Endothelial cell (in vitro differentiated cells): ENCODE measurements around the gene NTN1. TPM values are rescaled to one million over a fixed set of nuclear protein-coding genes. Genes with fewer than 3 reads are reported as not detected.
A peak's percentile ranks its signal among the peaks of the same experiment; 100 is the strongest.

ENCODE experiments used
- DNase-seq: peaks from one replicate; pipeline ENCODE4 v3.0.0; 2021; ENCODE audit warnings: low spot score
- H3K27ac Mint-ChIP-seq: one replicate; pipeline ENCODE4 v1.8.0; 2021; ENCODE audit warnings: mixed read lengths, inconsistent platforms; ENCODE audit not compliant: unreplicated experiment
- H3K27me3 Mint-ChIP-seq: one replicate; pipeline ENCODE4 v1.8.0; 2021; ENCODE audit warnings: mild to moderate bottlenecking, moderate library complexity, mixed read lengths, inconsistent platforms; ENCODE audit not compliant: unreplicated experiment
- H3K36me3 Mint-ChIP-seq: one replicate; pipeline ENCODE4 v1.8.0; 2021; ENCODE audit warnings: mild to moderate bottlenecking, low read depth, mixed read lengths, inconsistent platforms; ENCODE audit not compliant: unreplicated experiment
- H3K4me1 Mint-ChIP-seq: one replicate; pipeline ENCODE4 v1.8.0; 2021; ENCODE audit warnings: mild to moderate bottlenecking, mixed read lengths, inconsistent platforms; ENCODE audit not compliant: unreplicated experiment
- H3K4me3 Mint-ChIP-seq: one replicate; pipeline ENCODE4 v1.8.0; 2021; ENCODE audit warnings: mild to moderate bottlenecking, mixed read lengths, inconsistent platforms; ENCODE audit not compliant: unreplicated experiment
- H3K9me3 Mint-ChIP-seq: one replicate; pipeline ENCODE4 v1.8.0; 2021; ENCODE audit warnings: mixed read lengths, inconsistent platforms; ENCODE audit not compliant: unreplicated experiment
- total RNA-seq: library from RNA; stranded (reverse); fragmentation: NEBNext Ultra II Directional; extraction: Animal tissue kit (Norgen Biotek cat#: 25700); gene quantifications from one replicate; pipeline ENCODE4 v1.2.1, GENCODE V29; 2021; ENCODE audit not compliant: unreplicated experiment
- TF ChIP-seq, protein P1 (sequence below): fragments of 200-600 bp; sonication (generic); IDR thresholded peaks from one replicate; pipeline ENCODE4 v1.5.0; 2021; ENCODE audit warnings: antibody characterized with exemption; ENCODE audit not compliant: unreplicated experiment

The NTN1 gene
- total RNA-seq, 1 donor from 2014 or later: 6.6 TPM

DNA sequence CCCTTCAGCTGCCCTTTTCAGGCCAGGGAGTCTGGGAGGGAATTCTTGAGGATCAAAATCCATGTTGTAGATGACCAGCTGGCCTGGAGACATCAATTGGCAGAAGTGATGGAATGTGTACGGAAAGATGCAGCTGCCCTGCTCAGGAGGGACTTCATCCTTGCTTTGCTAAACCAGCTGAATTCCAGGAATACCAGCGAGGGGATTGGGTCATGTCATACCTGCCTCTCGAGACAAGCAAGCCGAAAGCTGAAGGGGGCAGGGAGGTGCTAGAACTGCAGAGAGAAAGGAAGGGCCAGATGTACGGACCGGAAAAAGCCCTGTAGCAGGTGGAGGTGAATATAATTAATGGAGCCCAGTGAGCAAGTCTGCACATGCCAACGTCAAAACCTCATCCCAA, 25.6 kb upstream of the NTN1 start:
- Mint-ChIP-seq H3K36me3 (no peaks in the 10 kb centered on the region), H3K27me3 (peaks cover 1% of the 10 kb centered on the region), H3K27ac (no peak overlapping the region), H3K4me3 (no peak overlapping the region), H3K9me3 (no peaks in the 10 kb centered on the region), H3K4me1 (no peaks in the 10 kb centered on the region)
- TF ChIP-seq, protein P1, sequence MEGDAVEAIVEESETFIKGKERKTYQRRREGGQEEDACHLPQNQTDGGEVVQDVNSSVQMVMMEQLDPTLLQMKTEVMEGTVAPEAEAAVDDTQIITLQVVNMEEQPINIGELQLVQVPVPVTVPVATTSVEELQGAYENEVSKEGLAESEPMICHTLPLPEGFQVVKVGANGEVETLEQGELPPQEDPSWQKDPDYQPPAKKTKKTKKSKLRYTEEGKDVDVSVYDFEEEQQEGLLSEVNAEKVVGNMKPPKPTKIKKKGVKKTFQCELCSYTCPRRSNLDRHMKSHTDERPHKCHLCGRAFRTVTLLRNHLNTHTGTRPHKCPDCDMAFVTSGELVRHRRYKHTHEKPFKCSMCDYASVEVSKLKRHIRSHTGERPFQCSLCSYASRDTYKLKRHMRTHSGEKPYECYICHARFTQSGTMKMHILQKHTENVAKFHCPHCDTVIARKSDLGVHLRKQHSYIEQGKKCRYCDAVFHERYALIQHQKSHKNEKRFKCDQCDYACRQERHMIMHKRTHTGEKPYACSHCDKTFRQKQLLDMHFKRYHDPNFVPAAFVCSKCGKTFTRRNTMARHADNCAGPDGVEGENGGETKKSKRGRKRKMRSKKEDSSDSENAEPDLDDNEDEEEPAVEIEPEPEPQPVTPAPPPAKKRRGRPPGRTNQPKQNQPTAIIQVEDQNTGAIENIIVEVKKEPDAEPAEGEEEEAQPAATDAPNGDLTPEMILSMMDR: no peak
- DNase-seq: no peak

DNA sequence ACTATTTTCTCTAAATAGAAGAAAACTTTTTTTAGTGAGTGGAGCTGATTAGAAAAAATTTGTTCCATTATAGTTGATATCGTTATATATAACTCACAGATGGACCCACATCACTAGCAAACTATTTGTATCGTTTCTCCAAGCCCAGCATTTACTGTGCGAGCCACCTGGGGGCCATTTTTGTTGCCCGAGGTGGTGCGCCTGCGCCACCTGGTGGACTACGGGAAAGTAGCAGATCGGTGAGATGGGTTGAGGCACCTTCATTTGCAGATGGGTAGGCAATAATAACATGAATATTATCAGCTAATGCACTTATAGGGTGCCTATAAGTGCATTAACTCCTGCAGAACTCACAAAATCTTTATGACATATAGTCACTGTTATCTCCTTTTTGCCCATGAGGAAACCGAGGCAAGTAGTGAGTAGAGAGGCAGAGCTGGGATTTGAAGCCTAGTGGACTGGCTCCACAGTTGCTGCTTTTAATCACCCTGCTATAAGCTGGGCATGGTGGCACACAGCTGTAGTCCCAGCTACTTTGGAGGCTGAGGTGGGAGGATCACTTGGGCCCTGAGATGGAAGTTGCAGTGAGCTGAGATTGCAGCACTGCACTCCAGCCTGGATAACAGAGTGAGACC, 23.2 kb upstream of the NTN1 start:
- Mint-ChIP-seq H3K9me3 (no peaks in the 10 kb centered on the region), H3K27me3 (peaks cover 5% of the 10 kb centered on the region), H3K4me3 (no peak overlapping the region), H3K4me1 (peaks cover 3% of the 10 kb centered on the region), H3K27ac (no peak overlapping the region), H3K36me3 (no peaks in the 10 kb centered on the region)
- peak; percentile 82 for DNase-seq
- TF ChIP-seq, protein P1: peak; percentile 99

DNA sequence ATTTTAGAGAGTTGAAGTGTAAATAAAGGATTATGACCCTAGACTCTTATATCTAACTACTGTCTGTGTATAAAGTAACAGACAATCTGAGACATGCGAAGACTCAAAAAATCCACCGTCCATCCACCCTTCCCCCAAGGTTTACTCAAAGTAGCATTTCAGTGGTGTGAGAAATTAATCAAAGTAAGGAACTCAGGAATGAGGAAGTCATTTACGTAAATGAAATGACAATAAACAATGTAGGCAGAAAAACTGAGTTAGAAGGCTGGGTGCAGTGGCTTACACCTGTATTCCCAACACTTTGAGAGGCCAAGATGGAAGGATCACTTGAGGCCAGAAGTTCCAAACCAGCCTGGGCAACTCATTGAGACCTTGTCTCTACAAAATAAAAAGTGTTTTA, 19.8 kb upstream of the NTN1 start:
- Mint-ChIP-seq H3K27me3 (peaks cover 16% of the 10 kb centered on the region), H3K4me3 (no peak overlapping the region), H3K36me3 (no peaks in the 10 kb centered on the region), H3K27ac (no peak overlapping the region), H3K4me1 (peaks cover 3% of the 10 kb centered on the region), H3K9me3 (no peaks in the 10 kb centered on the region)
- TF ChIP-seq, protein P1: no peak
- DNase-seq: no peak

DNA sequence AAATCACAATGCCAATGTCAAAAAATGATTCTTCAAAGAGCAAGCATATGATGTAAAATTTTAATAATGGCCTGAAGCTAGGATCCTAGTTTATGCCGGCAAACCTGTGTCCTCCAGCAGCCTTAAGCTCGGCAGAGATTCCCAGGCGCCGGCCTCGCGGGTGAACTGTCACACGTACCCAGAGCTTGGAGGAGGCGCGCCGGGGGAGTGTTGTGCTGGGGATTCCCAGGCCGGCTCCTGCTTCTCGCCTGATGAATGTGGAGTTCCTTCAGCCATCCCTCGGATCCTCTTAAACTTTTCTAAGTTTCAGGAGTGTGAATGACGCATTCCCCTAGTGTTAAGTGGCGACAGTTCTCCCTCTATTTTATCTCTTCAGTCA, 19.1 kb upstream of the NTN1 start:
- no peak for DNase-seq
- Mint-ChIP-seq H3K27ac (no peak overlapping the region), H3K4me3 (peak overlapping the region; percentile 80), H3K27me3 (peaks cover 20% of the 10 kb centered on the region), H3K9me3 (no peaks in the 10 kb centered on the region), H3K4me1 (peaks cover 3% of the 10 kb centered on the region), H3K36me3 (no peaks in the 10 kb centered on the region)
- TF ChIP-seq, protein P1: no peak

DNA sequence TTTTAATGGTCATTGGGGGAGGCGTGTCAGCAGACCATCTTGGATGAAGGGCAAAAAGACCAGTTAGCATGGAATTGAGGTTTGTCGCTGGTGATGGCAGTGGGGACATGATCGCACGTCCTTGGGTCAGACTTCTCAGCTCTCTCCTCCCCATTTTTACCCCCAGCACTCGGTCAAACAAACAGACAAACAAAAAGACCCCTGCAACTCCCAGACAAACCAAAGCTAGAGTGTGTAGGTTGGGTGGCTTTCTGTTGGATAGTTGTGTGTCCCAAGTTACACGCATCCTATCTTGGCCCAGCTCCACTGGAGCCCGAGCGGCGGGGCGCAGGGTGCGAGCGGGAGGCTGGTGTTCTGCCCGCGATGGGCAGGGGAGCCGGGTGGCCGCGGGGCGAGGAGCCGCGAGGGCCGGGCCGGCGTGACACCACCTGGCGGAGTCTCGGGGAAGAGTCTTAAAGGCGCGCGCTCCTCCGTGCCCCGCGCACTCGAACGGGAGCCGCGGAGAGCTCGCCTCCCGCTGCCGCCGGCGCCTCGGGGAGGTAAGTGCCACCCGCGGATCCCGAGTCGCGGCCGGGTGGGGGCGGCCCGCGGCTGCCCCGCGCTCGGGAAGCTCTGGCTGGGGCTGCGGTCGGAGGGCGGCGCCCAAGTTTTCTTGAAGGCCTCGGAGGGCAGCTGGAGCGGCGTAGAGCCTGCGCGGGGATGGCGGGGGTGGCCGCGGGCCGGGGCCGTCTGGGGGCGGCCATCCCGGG, 18.5 kb upstream of the NTN1 start:
- Mint-ChIP-seq H3K27ac (no peak overlapping the region), H3K27me3 (peaks cover 20% of the 10 kb centered on the region), H3K9me3 (no peaks in the 10 kb centered on the region), H3K4me1 (peaks cover 3% of the 10 kb centered on the region), H3K4me3 (peak overlapping the region; percentile 80), H3K36me3 (no peaks in the 10 kb centered on the region)
- TF ChIP-seq, protein P1: no peak
- DNase-seq: peak; percentile 66
